T47D (cell line): ENCODE results near the gene LEKR1.
"Not testable (repeated sequence)": the region's sequence is repeated elsewhere in the genome, so short reads cannot be mapped to it uniquely, and the experiment has no call there.

Experiments used
- DNase-seq, 2 experiments: peaks; one replicate each; pipeline versions ENCODE4 v3.0.0 to v3.0.0-alpha.2; 2011 to 2012; ENCODE audit warnings: low read depth in 1 of 2, low spot score in 1 of 2
- JUND ChIP-seq: IDR thresholded peaks from 2 replicates; pipeline ENCODE4 v1.6.1; 2012; ENCODE audit warnings: low read depth
- in situ Hi-C: cut with HindIII; loops from 2 replicates; pipeline ENCODE4 v1.10.0; 2016; ENCODE audit warnings: low sequenced_read_pairs, low pct_unique_long_range_greater_than_20kb

LEKR1 gene

GRCh38 chr3:156952011-156952410 is 125.9 kb downstream of the LEKR1 start:
- DNase-seq = no peak
- no peak for TF ChIP-seq JUND
- in situ Hi-C loops = no loop called here

DNA sequence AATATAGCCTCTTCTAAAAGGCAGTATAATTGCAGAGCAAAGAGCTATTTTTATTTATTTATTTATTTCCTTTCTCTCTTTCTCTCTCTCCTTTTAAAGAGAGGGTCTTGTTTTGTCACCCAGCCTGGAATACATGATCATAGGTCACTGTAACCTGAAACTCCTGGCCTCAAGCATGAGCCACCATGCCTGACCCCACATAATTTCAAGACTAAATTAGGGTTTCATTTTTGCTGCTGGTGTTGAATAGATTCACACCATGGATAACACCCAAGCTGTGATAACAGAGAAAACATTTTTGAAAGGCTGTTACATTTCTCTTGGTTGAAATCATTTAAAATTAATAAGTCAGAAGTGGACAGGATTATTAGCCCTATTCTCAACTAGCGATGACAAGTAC is 131.6 kb downstream of the LEKR1 start:
- no peak for DNase-seq
- in situ Hi-C loops = no loop called here
- TF ChIP-seq JUND = no peak

- in situ Hi-C loops = no loop called here
- DNase-seq = no peak
Measured at GRCh38 chr3:156963096-156963495, 136.9 kb downstream of the LEKR1 start.

GRCh38 chr3:156964577-156964976 is 138.4 kb downstream of the LEKR1 start:
- DNase-seq = no peak
- TF ChIP-seq JUND = no peak
- in situ Hi-C loops = no loop called here

More at GRCh38 chr3:156963096-156963495, 136.9 kb downstream of the LEKR1 start:
- TF ChIP-seq JUND = no peak

- in situ Hi-C loops, DNase-seq: not testable (repeated sequence)
Measured at GRCh38 chr3:156966349-156966748, 140.2 kb downstream of the LEKR1 start.

DNA sequence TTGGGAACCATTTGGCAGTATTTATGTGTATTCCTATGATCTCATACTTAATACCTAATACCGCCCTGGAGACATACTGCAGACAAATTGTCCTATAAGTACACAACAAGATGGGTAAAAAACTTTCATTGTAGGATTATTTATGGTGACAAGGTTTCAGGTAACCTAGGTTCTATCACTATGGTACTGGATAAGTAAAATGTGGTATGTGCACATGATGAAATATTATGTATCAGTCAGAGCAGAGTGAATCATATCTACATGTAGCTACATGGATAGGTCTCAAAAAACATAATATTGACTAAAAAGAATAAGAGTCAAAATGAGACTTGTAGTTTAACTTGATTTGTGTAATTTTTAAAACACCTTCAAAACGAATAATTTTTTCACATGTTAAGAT is 147.8 kb downstream of the LEKR1 start:
- no peak for TF ChIP-seq JUND
- in situ Hi-C loops = no loop called here
- DNase-seq = no peak

DNA sequence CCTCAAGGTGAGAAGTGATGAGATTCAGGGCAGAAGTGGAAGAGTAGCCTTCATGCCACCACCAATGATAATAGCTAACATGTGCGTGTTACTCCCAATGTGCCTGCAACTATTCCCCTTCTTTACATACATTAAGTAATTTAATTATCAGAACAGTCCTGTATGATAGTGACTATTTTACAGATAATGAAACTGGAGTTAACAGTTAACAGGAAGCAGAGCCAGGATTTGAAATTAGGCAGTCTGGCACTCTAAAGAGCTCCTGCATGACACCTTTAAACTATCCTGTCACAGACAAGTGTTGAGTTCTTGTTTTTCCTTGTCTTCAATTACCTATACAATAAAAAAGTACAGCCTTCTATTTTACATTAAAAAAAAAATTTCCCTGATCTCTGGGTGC is 148.8 kb downstream of the LEKR1 start:
- in situ Hi-C loops = no loop called here
- TF ChIP-seq JUND = no peak
- DNase-seq = no peak

DNA sequence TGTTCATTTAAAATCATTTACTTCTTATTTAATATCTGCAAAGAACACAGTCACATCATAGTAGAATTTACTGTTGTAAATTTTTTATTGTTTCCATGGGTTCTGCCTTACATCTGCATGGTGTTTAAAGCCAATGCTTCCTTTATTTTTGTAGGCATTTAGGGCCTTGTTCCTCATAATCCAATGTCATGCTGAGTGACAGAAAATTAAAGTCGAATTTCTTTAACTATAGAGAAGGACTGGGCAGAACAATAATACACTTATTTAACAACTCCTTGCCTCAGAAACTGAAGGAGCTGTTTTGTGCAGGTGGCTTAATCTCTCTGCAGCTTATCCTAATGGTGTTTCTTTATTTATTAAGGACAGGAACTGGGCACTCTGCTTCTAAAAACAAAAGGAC is 149.6 kb downstream of the LEKR1 start:
- no peak for DNase-seq
- in situ Hi-C loops = no loop called here
- TF ChIP-seq JUND = no peak

DNA sequence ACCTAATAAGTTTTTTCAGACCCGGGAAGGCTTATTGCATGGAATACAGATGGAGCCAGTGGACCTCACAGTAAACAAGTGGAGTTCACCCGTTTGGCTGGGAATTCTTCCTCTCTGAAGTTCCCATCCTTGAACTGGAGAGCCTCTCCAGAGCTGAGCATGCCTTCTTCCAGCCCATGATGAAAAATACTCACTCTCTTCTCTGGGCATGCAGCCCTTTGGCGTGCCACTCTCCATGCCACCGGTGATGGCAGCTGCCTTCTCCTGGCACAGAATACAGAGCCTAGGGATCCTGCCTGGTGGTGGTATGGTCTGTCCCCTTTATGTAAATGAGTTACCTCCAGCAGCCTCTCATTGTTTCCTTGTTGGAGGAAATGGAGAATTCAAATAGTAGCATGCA is 150.8 kb downstream of the LEKR1 start:
- no peak for DNase-seq
- TF ChIP-seq JUND = no peak
- in situ Hi-C loops = no loop called here

DNA sequence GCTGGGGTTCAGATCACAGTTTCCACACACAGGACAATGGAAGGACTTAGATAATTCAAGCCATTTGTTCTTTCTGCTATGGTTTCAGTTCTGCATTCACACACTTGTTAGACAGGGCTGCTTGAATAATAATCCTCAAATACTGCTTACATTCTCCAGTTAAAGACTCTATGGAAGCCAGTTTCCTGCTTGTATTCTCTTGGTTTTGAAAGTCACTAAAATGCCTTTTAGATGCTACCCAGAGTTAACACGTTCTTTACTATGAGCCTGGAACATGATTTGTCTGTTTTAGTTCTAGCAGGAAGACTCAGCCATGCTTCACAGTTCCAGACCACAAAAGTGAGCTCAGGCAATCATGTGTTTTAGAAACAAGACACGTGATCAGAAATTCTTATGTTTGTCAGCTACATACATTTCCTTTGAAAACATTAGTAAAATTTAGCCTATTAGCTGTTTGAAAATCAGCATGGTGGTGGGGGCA is 152.4 kb downstream of the LEKR1 start:
- in situ Hi-C loops = no loop called here
- no peak for DNase-seq
- TF ChIP-seq JUND = no peak

DNA sequence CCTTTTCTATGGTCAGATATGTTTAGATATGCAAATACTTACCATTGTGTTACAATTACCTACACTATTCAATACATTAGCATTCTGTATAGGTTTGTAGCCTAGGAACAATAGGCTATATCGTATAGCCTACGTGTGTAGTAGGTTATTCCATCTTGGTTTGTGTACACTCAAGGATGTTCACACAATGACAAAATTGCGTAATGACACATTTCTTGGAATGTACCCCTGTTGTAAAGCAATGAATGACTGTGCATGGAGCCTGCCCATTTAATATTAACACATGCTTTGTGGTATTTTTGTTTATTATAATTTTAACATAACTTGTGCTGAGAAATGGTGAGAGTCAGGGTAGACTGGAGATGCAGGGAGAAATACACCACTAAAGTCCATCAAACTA is 154.9 kb downstream of the LEKR1 start:
- DNase-seq = no peak
- no peak for TF ChIP-seq JUND
- in situ Hi-C loops = no loop called here

GRCh38 chr3:156983559-156983958 is 157.4 kb downstream of the LEKR1 start:
- TF ChIP-seq JUND = no peak
- in situ Hi-C loops = no loop called here
- DNase-seq = no peak

DNA sequence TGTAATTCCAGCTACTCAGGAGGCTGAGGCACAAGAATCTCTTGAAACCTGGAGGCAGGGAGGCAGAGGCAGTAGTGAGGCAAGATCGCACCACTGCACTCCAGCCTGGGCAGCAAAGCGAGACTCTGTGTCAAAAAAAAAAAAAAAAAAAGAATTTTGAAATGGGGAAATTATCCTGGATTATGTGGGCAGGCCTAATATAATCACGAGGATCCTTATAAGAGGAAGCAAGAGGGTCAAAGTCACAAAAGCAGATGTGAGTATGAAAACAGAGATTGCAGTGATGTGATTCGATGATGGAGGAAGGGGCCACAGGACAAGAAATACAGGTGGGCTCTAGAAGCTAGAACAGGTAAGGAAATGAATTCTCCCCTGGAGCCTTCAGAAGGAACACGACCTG is 159.6 kb downstream of the LEKR1 start:
- in situ Hi-C loops = no loop called here
- no peak for TF ChIP-seq JUND
- DNase-seq = no peak

GRCh38 chr3:156987946-156988345 is 161.8 kb downstream of the LEKR1 start:
- TF ChIP-seq JUND = no peak
- in situ Hi-C loops = no loop called here
- DNase-seq = no peak
